ENCODE data around the gene MAP3K15. TPM values are rescaled to one million over a fixed set of nuclear protein-coding genes. Genes with fewer than 3 reads are reported as not detected.

MAP3K15 gene, protein sequence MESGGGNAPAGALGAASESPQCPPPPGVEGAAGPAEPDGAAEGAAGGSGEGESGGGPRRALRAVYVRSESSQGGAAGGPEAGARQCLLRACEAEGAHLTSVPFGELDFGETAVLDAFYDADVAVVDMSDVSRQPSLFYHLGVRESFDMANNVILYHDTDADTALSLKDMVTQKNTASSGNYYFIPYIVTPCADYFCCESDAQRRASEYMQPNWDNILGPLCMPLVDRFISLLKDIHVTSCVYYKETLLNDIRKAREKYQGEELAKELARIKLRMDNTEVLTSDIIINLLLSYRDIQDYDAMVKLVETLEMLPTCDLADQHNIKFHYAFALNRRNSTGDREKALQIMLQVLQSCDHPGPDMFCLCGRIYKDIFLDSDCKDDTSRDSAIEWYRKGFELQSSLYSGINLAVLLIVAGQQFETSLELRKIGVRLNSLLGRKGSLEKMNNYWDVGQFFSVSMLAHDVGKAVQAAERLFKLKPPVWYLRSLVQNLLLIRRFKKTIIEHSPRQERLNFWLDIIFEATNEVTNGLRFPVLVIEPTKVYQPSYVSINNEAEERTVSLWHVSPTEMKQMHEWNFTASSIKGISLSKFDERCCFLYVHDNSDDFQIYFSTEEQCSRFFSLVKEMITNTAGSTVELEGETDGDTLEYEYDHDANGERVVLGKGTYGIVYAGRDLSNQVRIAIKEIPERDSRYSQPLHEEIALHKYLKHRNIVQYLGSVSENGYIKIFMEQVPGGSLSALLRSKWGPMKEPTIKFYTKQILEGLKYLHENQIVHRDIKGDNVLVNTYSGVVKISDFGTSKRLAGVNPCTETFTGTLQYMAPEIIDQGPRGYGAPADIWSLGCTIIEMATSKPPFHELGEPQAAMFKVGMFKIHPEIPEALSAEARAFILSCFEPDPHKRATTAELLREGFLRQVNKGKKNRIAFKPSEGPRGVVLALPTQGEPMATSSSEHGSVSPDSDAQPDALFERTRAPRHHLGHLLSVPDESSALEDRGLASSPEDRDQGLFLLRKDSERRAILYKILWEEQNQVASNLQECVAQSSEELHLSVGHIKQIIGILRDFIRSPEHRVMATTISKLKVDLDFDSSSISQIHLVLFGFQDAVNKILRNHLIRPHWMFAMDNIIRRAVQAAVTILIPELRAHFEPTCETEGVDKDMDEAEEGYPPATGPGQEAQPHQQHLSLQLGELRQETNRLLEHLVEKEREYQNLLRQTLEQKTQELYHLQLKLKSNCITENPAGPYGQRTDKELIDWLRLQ (N-terminal part only)
- total RNA-seq, result 1 to 10 TPM; 1.8 to 2.2 TPM

- H3K9me3 Mint-ChIP-seq, result no peaks in the 10 kb centered on the region
- no peaks in the 10 kb centered on the region for H3K36me3 Mint-ChIP-seq (ENCODE audit: low read depth)
- CTCF ChIA-PET, result interaction anchor here (1.3 to 1.6 kb wide), 2 partner anchors 22 to 143 kb away, joined by 3 to 6 read pairs; no protein-coding TSS in a partner anchor
- peaks cover 2% of the 10 kb centered on the region for H3K4me1 Mint-ChIP-seq (ENCODE audit: low read depth)
- H3K4me3 Mint-ChIP-seq, result peak within 1 kb of the TSS; percentile 60
- TF ChIP-seq, protein P1, sequence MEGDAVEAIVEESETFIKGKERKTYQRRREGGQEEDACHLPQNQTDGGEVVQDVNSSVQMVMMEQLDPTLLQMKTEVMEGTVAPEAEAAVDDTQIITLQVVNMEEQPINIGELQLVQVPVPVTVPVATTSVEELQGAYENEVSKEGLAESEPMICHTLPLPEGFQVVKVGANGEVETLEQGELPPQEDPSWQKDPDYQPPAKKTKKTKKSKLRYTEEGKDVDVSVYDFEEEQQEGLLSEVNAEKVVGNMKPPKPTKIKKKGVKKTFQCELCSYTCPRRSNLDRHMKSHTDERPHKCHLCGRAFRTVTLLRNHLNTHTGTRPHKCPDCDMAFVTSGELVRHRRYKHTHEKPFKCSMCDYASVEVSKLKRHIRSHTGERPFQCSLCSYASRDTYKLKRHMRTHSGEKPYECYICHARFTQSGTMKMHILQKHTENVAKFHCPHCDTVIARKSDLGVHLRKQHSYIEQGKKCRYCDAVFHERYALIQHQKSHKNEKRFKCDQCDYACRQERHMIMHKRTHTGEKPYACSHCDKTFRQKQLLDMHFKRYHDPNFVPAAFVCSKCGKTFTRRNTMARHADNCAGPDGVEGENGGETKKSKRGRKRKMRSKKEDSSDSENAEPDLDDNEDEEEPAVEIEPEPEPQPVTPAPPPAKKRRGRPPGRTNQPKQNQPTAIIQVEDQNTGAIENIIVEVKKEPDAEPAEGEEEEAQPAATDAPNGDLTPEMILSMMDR (IDR thresholded peaks at IDR 0.05), result no peak
- peak; percentile 24 for DNase-seq
- ATAC-seq, result peak; percentile 68
- H3K27me3 Mint-ChIP-seq, result peaks cover 31% of the 10 kb centered on the region
- H3K27ac Mint-ChIP-seq, result no peak within 1 kb of the TSS
- intact Hi-C loops (cut with micrococcal nuclease), result loop anchor here (5.0 kb wide), 1 partner anchor 143 kb away; no protein-coding TSS in a partner anchor
- POLR2A ChIA-PET, result no interaction called here
Measured at GRCh38 chrX:19514791-19515614, at the start of gene MAP3K15. Gene MAP3K15, minus strand, starts transcription at chrX:19515508. Its CDS starts 247 bp downstream, at chrX:19515261.

DNA sequence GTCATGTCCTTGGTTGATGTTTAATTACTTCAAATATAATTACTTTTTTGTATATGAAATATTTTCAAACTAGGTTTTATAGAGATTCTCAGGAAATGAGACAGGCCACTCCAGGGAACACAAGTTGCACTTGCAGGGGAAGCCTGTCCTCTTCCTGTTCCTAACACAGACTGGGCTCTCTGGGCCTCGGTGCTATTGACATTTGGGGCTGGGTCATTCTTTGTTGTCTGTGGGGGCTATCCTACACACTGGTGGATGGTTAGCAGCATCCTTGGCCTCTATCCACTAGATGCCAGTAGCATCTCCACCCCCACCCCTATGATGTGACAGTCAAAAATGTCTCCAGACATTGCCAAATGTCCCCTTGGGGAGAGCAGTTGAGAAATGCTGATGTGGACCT is 49.3 kb upstream of the MAP3K15 start:
- TF ChIP-seq, protein P1 (IDR thresholded peaks at IDR 0.05), result no peak
- ATAC-seq (no peak), DNase-seq (no peak)
- intact Hi-C loops (cut with micrococcal nuclease), result no loop called here
- CTCF ChIA-PET, result no interaction called here
- H3K4me3 Mint-ChIP-seq, result no peak overlapping the region
- peak overlapping the region; percentile 34 for H3K27ac Mint-ChIP-seq
- no peaks in the 10 kb centered on the region for H3K27me3 Mint-ChIP-seq
- H3K4me1 Mint-ChIP-seq (ENCODE audit: low read depth), result peaks cover 45% of the 10 kb centered on the region
- POLR2A ChIA-PET, result no interaction called here
- no peaks in the 10 kb centered on the region for H3K9me3 Mint-ChIP-seq
- peaks cover 25% of the 10 kb centered on the region for H3K36me3 Mint-ChIP-seq (ENCODE audit: low read depth)

DNA sequence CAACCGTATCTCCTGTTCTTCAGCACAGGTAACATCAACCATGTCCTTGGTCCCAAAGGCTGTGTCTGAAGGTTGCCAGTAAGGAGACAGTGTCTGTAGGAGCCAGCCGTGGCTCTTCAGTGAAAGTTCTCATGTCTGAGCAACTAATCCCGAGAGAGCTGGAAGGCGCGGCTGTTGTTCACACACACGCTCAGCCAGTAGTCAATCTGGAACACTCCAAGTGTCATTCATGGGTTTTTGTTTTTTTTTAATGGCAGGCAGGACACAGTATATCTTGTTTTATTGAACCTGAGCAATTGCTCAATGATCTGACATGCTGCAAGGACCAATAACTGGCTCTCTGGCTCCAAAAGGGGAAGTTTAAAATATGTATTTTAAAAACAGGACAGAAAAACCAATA is 48.4 kb upstream of the MAP3K15 start:
- CTCF ChIA-PET, result no interaction called here
- TF ChIP-seq, protein P1 (IDR thresholded peaks at IDR 0.05), result no peak
- Mint-ChIP-seq H3K27ac (peak overlapping the region; percentile 63), H3K36me3 (ENCODE audit: low read depth) (peaks cover 21% of the 10 kb centered on the region), H3K27me3 (no peaks in the 10 kb centered on the region), H3K4me3 (no peak overlapping the region), H3K4me1 (ENCODE audit: low read depth) (peaks cover 43% of the 10 kb centered on the region), H3K9me3 (no peaks in the 10 kb centered on the region)
- POLR2A ChIA-PET, result no interaction called here
- intact Hi-C loops (cut with micrococcal nuclease), result no loop called here
- DNase-seq, result peak; percentile 14
- ATAC-seq, result no peak

DNA sequence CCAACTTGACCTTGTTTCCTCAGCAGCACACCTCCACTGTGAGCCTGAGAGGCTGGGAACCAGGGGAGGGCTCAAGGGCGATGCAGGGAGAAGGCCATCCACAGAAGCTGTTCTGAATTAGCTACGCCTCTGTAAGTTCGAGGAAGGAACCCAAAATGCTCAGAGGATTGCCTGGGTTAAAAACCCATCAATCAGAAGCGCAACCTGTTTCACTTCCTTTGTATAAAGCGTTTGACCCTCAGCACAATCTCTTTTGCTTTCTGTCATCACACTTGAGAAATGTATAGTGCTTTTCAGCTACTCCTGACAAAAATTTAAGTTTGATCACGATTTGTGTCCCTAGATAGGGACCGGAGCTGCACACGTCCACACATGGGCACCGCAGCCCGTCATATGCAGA is 48.0 kb upstream of the MAP3K15 start:
- peaks cover 39% of the 10 kb centered on the region for H3K4me1 Mint-ChIP-seq (ENCODE audit: low read depth)
- peak overlapping the region; percentile 63 for H3K27ac Mint-ChIP-seq
- POLR2A ChIA-PET, result no interaction called here
- intact Hi-C loops (cut with micrococcal nuclease), result no loop called here
- TF ChIP-seq, protein P1 (IDR thresholded peaks at IDR 0.05), result no peak
- CTCF ChIA-PET, result no interaction called here
- ATAC-seq (no peak), DNase-seq (no peak)
- no peak overlapping the region for H3K4me3 Mint-ChIP-seq
- H3K27me3 Mint-ChIP-seq, result no peaks in the 10 kb centered on the region
- no peaks in the 10 kb centered on the region for H3K9me3 Mint-ChIP-seq
- peaks cover 18% of the 10 kb centered on the region for H3K36me3 Mint-ChIP-seq (ENCODE audit: low read depth)
